ENCODE results near the gene CD93. TPM values are rescaled to one million over a fixed set of nuclear protein-coding genes. Genes with fewer than 3 reads are reported as not detected.

Gene CD93
- total RNA-seq, 2 donors from 2014 or later: 14.2 to 19.2 TPM

DNA sequence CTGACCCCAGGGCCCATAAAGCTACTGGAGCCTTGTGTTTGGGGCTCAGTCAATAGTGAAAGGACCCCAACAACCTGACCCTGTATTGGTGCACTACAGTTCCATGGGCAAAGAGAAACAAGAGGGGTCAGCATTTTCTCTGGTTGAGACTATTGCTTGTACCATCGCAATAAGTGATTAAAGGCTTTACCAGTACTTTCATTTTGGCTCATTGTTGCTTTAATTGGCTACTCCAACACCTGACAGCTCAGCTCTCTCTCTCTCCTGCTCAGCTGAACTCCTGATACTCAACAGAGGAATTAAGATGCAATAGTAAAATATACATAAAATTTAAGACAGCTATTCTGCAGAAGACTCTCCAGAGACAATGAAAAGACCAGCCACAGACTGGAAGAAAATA is 17.8 kb downstream of the CD93 start:
- TF ChIP-seq, protein P1, sequence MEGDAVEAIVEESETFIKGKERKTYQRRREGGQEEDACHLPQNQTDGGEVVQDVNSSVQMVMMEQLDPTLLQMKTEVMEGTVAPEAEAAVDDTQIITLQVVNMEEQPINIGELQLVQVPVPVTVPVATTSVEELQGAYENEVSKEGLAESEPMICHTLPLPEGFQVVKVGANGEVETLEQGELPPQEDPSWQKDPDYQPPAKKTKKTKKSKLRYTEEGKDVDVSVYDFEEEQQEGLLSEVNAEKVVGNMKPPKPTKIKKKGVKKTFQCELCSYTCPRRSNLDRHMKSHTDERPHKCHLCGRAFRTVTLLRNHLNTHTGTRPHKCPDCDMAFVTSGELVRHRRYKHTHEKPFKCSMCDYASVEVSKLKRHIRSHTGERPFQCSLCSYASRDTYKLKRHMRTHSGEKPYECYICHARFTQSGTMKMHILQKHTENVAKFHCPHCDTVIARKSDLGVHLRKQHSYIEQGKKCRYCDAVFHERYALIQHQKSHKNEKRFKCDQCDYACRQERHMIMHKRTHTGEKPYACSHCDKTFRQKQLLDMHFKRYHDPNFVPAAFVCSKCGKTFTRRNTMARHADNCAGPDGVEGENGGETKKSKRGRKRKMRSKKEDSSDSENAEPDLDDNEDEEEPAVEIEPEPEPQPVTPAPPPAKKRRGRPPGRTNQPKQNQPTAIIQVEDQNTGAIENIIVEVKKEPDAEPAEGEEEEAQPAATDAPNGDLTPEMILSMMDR (IDR thresholded peaks at IDR 0.05): no peak
- H3K4me1 ChIP-seq: no peaks in the 10 kb centered on the region
- WGBS, 2 donors: 64 to 71% methylated on average over 1 of the region's 1 CpG
- H3K27ac ChIP-seq: no peak overlapping the region
- H3K9me3 ChIP-seq: no peaks in the 10 kb centered on the region
- DNase-seq: no peak
- no peaks in the 10 kb centered on the region for H3K36me3 ChIP-seq (replicated peaks in 1 of 2; ENCODE audit: insufficient read depth in 1 of 2, low read depth in 2 of 2)
- no peak for ATAC-seq
- peaks cover 0 to 4% of the 10 kb centered on the region in 2 donors for H3K27me3 ChIP-seq
- intact Hi-C loops (cut with DNase I): no loop called here
- H3K4me3 ChIP-seq: no peak overlapping the region

GRCh38 chr20:23066772-23067171 is 19.4 kb downstream of the CD93 start:
- Histone ChIP-seq H3K4me3 (no peak overlapping the region), H3K27ac (no peak overlapping the region), H3K27me3 (no peaks in the 10 kb centered on the region), H3K4me1 (no peaks in the 10 kb centered on the region), H3K9me3 (no peaks in the 10 kb centered on the region), H3K36me3 (replicated peaks in 1 of 2; ENCODE audit: insufficient read depth in 1 of 2, low read depth in 2 of 2) (no peaks in the 10 kb centered on the region)
- no peak for TF ChIP-seq POLR2A (IDR thresholded peaks at IDR 0.05)
- TF ChIP-seq, protein P1 (IDR thresholded peaks at IDR 0.05): no peak
- 58 to 68% methylated on average over 3 of the region's 3 CpGs for WGBS, 2 donors
- ATAC-seq (no peak), DNase-seq (no peak)
- intact Hi-C loops (cut with DNase I): no loop called here

DNA sequence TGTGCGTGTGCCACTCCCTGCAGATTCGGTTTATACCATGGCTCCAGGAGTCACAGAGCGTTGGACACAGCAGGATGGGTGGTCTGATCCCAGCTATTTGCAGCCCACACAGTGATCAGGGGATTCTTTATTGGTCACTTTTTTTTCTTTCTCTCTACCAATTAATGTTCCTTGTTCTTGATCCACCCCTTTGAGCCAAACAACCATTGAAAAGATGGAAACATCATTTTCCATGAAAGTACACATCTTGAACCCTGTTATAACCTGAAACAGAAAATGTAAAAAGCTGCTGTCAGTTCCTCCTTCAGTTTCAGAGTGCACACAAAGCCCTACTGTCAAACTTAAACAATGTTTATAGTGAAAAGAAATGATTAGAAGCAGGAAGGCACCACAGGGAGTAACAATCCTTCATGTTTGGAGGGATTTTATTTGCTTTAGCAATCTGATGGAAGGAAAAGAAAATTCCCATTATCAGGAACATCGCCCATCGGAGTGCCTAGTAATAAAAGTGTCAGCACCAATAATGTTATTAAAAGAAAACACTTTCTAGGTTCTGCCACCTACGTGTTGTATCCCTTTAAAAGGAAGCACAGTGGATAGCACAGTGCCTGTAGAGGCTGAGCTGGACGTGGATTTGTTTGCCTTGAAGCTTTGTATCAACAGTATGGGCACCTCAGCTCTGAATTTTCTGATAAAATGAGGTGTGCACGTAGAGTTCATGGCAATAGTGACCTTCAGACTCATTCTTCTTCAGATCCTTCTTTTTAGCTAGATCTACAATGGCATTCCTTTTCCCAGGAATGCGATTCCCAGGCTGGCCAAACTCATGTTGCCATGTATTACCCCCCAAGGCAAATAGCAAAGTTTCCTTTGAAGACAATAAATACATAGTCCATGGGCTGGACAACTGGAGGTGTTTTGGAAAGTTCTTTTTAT is 20.6 kb downstream of the CD93 start:
- intact Hi-C loops (cut with DNase I): no loop called here
- TF ChIP-seq, protein P1 (IDR thresholded peaks at IDR 0.05): no peak
- TF ChIP-seq POLR2A (IDR thresholded peaks at IDR 0.05): no peak
- WGBS, 2 donors: 39 to 43% methylated on average over 9 of the region's 9 CpGs

GRCh38 chr20:23063581-23063980 is 22.5 kb downstream of the CD93 start:
- no peaks in the 10 kb centered on the region for H3K9me3 ChIP-seq
- WGBS, 2 donors: 60 to 70% methylated on average over 2 of the region's 2 CpGs
- peaks cover 4% of the 10 kb centered on the region for H3K4me1 ChIP-seq
- no peak for DNase-seq
- no peaks in the 10 kb centered on the region for H3K36me3 ChIP-seq (replicated peaks in 1 of 2; ENCODE audit: insufficient read depth in 1 of 2, low read depth in 2 of 2)
- ATAC-seq: no peak
- intact Hi-C loops (cut with DNase I): no loop called here
- no peak overlapping the region for H3K27ac ChIP-seq
- H3K27me3 ChIP-seq: no peaks in the 10 kb centered on the region
- no peak overlapping the region for H3K4me3 ChIP-seq
- TF ChIP-seq, protein P1 (IDR thresholded peaks at IDR 0.05): no peak
- no peak for TF ChIP-seq POLR2A (IDR thresholded peaks at IDR 0.05)

More for the DNA sequence above, 20.6 kb downstream of the CD93 start:
- ATAC-seq (no peak), DNase-seq (no peak)
- H3K27ac ChIP-seq: no peak overlapping the region
- no peaks in the 10 kb centered on the region for H3K27me3 ChIP-seq
- H3K9me3 ChIP-seq: no peaks in the 10 kb centered on the region
- no peak overlapping the region for H3K4me3 ChIP-seq
- H3K4me1 ChIP-seq: peaks cover 4% of the 10 kb centered on the region
- no peaks in the 10 kb centered on the region for H3K36me3 ChIP-seq (replicated peaks in 1 of 2; ENCODE audit: insufficient read depth in 1 of 2, low read depth in 2 of 2)

GRCh38 chr20:23063168-23063567 is 23.0 kb downstream of the CD93 start:
- Histone ChIP-seq H3K27ac (no peak overlapping the region), H3K4me3 (no peak overlapping the region)
- WGBS, 2 donors: 73 to 75% methylated on average over 3 of the region's 3 CpGs

More at GRCh38 chr20:23063168-23063567, 23.0 kb downstream of the CD93 start:
- DNase-seq: no peak
- intact Hi-C loops (cut with DNase I): no loop called here
- ATAC-seq: no peak
- peaks cover 4% of the 10 kb centered on the region for H3K4me1 ChIP-seq
- no peaks in the 10 kb centered on the region for H3K36me3 ChIP-seq (replicated peaks in 1 of 2; ENCODE audit: insufficient read depth in 1 of 2, low read depth in 2 of 2)
- no peaks in the 10 kb centered on the region for H3K9me3 ChIP-seq
- TF ChIP-seq, protein P1 (IDR thresholded peaks at IDR 0.05): no peak
- TF ChIP-seq POLR2A (IDR thresholded peaks at IDR 0.05): no peak
- H3K27me3 ChIP-seq: no peaks in the 10 kb centered on the region
